HG03378 (cell line): ENCODE data around the gene SIRPA.

Source experiments
- ATAC-seq: cut with Tn5 transposase; IDR thresholded peaks from one replicate; pipeline ENCODE4 v1.9.1; 2021; ENCODE audit warnings: mild to moderate bottlenecking, moderate library complexity; ENCODE audit not compliant: unreplicated experiment

SIRPA gene

DNA sequence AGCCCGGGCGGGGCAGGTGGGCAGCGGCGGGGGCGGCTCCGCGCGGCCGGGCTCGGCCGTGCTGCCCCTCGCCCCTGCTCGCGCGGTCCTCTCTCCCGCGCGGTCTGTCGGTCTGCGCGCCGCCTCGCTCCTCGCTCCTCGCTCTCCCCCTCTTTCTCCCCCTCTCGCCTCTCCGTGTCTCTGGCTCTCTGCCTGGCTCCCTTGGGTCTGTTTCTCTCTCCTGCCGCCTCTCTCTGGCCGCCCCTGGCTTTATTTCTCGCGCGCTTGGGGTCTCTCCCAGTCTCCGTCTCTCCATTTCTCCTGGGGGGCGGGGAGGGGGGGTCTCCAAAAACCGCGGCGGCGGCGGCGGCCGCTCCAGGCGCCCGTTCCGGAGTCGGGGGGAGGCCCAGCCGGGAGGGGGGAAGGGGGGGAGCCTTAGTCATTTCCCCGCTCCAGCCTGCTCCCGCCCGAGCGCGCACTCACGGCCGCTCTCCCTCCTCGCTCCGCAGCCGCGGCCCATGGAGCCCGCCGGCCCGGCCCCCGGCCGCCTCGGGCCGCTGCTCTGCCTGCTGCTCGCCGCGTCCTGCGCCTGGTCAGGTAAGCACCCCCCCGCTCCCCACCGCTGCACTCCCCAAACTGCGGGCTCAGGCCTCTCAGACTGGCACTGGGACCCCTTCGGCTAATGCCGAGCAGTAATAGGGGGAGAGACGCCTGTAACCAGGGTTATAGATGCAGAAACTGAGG lies at the start of gene SIRPA:
Gene SIRPA, plus strand, starts transcription at position 457 of the 723 bp plus-strand sequence. Its CDS starts 41 bp downstream, at position 498.
- ATAC-seq, result no peak

DNA sequence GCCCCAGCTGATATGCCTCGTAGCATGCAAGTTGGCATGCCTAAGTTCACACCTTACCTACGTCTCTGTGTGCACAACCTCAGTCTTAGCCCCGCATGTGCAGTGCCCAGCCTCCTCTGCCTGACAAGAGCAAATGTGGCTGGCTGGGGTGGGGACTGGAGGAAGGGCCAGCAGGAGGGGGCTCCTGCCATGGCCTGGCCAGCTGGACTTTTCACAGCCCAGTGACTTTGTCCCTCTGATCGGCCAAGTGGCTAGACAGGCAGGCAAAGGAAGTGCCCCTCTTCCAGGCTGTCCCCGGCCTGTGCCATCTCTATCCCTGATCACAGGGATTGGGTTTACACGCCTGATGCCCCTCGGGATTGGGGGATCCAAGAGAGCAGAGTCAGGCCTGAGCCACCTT lies 49.5 kb upstream of the SIRPA start:
- no peak for ATAC-seq

DNA sequence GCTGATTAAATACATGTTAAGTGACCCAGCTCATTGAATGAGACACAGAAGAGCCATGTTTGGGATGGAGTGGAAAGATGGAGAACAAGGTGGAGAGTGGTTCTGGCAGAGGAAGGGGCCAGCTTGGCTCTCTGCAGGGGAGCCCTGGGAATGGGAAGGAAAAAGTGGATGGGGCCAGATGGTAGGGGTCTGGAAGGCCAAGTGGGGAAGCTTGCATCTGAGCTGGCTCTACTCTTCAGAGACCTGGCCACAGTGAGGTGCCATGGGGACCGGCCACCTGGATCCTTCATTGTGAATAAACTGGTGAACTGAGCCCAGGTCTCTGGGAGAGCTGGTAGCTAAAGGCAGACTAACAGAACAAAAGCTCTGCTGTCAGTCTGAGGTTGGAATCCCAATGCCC lies 48.9 kb upstream of the SIRPA start:
- no peak for ATAC-seq

DNA sequence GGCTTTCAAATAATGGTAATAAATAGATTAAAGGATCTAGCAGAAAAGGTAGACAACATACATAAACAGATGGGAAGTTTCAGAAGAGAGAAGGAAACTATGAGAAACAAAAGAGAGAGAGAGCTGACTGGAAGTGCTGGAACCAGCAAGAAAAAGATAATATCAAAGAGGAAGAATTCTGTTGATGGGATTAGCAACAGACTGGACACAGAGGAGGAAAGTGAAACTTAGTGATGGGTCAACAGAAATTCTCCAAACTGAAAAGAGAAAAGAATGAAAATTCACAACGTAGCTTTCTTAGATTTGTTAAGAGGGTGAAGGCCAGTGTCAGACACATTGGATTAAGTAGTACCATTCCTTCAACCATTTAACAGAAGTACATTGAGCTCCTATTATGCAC lies 48.3 kb upstream of the SIRPA start:
- ATAC-seq, result no peak

- no peak for ATAC-seq
Observed at GRCh38 chr20:1847780-1848179, 47.4 kb upstream of the SIRPA start.

GRCh38 chr20:1848373-1848772 lies 46.8 kb upstream of the SIRPA start:
- ATAC-seq, result no peak

GRCh38 chr20:1851396-1851795 lies 43.8 kb upstream of the SIRPA start:
- ATAC-seq, result no peak

DNA sequence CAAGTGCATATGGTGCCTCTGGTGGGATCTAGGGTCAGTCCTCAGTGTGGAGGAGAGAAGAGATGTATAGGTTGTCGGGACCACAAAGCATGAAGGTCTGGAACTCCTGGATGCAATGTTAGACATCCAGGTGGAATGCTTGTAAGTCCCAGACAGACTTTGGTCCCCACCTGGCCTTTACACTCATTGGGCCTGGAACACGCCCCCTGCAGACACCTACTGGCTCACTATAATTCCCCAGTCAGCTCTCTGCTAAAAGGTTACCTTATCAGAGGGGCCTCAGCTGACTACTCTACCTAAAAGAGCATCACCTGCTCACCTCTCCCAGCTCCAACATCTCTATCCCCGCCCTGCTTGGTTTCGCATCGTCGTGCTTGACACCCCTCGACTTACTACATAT lies 41.7 kb upstream of the SIRPA start:
- no peak for ATAC-seq

- ATAC-seq, result no peak
Observed at GRCh38 chr20:1854246-1854645, 41.0 kb upstream of the SIRPA start.

GRCh38 chr20:1855109-1855508 lies 40.1 kb upstream of the SIRPA start:
- no peak for ATAC-seq

DNA sequence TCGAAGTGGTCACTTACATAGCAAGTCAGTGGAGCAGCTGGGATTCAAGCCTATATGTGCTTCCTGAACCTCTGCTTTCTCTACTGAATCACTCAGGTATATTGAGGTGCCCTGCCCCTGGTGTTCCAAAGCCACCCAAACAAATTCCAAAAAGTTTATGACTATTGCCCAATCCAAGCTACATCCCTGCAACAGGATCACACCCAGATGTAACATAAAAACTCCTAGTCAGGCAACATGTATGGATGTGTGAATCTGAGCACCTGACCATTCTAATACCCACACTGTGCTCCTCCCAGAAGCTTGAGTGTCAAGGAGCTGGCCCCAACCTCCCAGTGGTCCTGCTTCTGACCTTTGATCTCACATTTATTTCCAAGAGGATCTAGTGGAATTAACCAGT lies 39.5 kb upstream of the SIRPA start:
- ATAC-seq, result no peak

- ATAC-seq, result no peak
Observed at GRCh38 chr20:1856424-1856823, 38.8 kb upstream of the SIRPA start.

DNA sequence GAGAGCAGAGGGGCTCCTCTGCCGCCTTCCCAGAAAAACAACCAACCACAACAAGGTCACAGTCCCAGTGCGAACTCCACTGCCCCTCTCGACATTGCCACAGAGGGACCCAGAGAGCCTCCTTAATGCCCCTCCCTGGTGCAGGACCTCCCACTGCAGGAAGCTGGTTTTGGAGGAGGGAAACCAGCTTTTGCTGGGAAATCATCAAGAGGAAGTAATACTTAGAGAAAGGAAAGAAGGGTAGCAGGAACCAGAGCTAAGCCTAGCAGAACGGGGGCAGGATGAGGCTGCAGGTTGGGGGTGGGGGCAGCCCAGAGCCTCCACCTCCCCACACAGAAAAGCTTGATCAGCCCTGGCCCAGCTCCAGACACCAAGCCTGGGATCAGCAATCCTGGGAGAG lies 37.7 kb upstream of the SIRPA start:
- ATAC-seq, result no peak

DNA sequence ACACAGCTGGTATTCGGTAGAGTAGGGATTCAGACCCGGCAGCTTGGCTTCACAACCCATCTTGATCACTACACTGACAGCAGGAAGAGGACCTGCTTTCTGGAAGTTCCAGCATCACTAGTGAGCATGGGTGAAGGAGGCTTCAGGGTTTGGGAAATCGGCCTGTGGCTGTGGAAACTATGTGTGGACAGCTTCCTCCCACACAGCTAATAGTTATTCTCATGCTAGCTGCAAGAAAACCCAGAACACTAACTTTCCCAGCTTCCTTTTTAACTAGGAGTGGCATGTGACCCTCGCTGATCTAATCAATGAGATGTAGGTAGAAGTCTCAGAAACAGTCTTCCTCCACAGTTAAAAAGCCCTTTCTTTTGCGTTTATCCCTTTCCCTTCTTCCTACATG lies 36.3 kb upstream of the SIRPA start:
- ATAC-seq, result no peak

- ATAC-seq, result no peak
Observed at GRCh38 chr20:1860446-1860845, 34.8 kb upstream of the SIRPA start.

- no peak for ATAC-seq
Observed at GRCh38 chr20:1861347-1861976, 33.7 kb upstream of the SIRPA start.

GRCh38 chr20:1861996-1862662 lies 33.1 kb upstream of the SIRPA start:
- ATAC-seq, result no peak

- no peak for ATAC-seq
Observed at GRCh38 chr20:1862663-1863053, 32.5 kb upstream of the SIRPA start.

GRCh38 chr20:1863296-1863695 lies 31.9 kb upstream of the SIRPA start:
- no peak for ATAC-seq

GRCh38 chr20:1866834-1867233 lies 28.4 kb upstream of the SIRPA start:
- ATAC-seq, result no peak

DNA sequence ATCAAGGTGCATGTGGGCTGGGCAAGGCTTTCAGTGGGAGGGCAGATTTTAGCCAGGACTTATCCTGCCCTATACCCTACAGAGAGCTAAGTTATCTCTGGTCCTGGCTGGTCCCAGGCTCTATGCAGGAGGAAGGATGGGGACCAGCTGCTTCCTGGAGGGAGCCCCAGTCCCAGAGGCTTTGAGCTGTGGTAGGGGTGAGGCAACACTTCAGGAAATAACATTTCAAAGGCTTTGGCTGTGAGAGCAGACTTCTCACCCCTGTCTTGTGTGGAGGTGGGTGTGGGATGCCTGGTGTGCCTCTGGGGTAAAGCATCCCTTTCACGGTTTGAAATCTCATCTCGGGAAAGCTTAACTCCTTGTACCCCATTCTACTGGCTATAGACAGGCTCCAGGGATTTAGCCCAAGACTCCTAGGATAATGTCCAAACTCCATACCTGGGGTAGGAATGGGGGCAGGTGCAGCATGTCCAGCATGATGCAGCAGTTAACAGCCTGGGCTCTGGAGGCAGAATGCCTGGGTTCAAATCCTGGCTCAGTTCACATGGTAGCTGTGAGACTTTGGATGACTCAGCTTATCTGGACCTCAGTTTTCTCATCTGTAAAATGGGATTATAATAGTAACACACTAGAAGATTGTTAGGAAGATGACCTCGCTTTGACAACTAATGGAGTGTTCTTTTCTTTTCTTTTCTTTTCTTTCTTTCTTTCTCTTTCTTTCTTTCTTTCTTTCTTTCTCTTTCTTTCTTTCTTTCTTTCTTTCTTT lies 27.5 kb upstream of the SIRPA start:
- no peak for ATAC-seq

DNA sequence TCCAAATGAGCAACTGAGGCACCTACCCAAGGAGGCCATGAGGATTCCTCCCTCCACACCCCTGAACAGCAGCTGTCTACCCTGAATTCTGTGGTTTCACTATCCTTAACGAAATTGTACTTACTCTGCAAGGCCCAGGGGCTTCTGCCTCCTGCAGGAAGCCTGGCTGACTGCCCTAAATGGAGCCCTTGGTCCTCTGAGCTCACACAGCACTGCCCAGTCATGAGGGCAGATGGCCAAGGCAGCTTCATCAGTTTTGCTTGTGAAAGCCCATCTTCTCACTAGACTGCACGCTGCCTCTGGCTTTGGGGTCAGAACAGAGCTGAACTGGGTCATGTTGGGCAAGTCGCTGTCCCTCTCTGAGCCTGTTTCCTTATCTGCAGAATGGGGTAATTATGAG lies 26.4 kb upstream of the SIRPA start:
- no peak for ATAC-seq
